NB4 (cell line): ENCODE data around the gene GALNT10.

Source experiments
- DNase-seq: peaks from one replicate; pipeline ENCODE4 v3.0.0; 2010; ENCODE audit warnings: low read depth
- H3K4me3 ChIP-seq: one replicate; pipeline ENCODE4 v1.5.1; 2011; ENCODE audit warnings: mild to moderate bottlenecking, low read depth, low read length, moderate library complexity
- CTCF ChIP-seq: IDR thresholded peaks from one replicate; pipeline ENCODE4 v1.5.1; 2012; ENCODE audit warnings: low read depth, low read length
- MAX ChIP-seq: IDR thresholded peaks from 2 replicates; pipeline ENCODE4 v1.6.1; 2011; ENCODE audit warnings: low read depth, low read length
- MYC ChIP-seq: IDR thresholded peaks from 2 replicates; pipeline ENCODE4 v1.6.1; 2011; ENCODE audit warnings: low read depth, low read length
- POLR2A ChIP-seq: IDR thresholded peaks from 2 replicates; pipeline ENCODE4 v1.6.1; 2011; ENCODE audit warnings: mild to moderate bottlenecking; ENCODE audit not compliant: insufficient read length; ENCODE audit errors: extremely low read depth

GALNT10 gene

GRCh38 chr5:154257046-154257445 is 66.5 kb downstream of the GALNT10 start:
- no peak overlapping the region for H3K4me3 ChIP-seq

GRCh38 chr5:154258531-154259217 is 68.1 kb downstream of the GALNT10 start:
- DNase-seq: no peak
- no peak overlapping the region for H3K4me3 ChIP-seq
- no peak for TF ChIP-seq MYC
- TF ChIP-seq CTCF: no peak
- TF ChIP-seq MAX: no peak
- no peak for TF ChIP-seq POLR2A

More at GRCh38 chr5:154257046-154257445, 66.5 kb downstream of the GALNT10 start:
- no peak for DNase-seq
- TF ChIP-seq MAX (no peak), MYC (no peak), CTCF (no peak), POLR2A (no peak)

DNA sequence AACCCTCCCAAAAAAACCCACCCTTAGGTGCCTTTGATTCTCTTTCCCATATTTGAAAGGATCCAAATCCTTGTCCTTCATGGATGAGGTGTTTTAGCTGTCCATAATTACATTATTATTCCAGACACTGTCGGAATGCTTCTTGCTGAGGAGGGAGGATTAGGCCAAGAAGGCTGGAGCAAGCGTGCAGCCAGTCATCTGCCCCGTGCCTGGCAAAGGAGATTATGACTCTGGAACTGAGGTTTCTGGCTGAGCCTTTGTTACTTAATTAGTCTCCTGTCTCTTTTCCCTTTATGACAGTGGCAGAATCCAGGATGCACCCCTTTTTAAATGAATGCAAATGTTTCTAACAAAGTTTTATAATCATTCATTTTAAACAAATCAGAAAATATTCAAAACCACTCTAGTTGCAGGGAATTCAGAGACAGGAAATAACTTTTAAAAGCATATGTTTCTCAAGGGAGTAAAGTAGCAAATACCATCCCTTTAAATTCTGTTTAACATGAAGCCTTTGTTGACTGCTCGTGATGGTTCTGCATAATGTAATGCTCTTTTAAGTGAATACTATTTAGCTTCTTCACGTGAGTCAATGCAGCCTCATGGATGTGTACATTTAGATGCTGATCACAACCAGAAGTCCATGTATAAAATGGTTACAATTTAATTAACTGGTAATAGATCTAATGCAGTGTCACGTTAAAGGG is 69.8 kb downstream of the GALNT10 start:
- DNase-seq: no peak
- no peak overlapping the region for H3K4me3 ChIP-seq
- TF ChIP-seq MYC (no peak), CTCF (no peak), POLR2A (no peak), MAX (no peak)

GRCh38 chr5:154262342-154262741 is 71.8 kb downstream of the GALNT10 start:
- TF ChIP-seq CTCF (no peak), MAX (no peak), MYC (no peak), POLR2A (no peak)
- no peak for DNase-seq
- H3K4me3 ChIP-seq: no peak overlapping the region

GRCh38 chr5:154264549-154265196 is 74.1 kb downstream of the GALNT10 start:
- no peak overlapping the region for H3K4me3 ChIP-seq
- DNase-seq: no peak
- TF ChIP-seq MAX (no peak), POLR2A (no peak), MYC (no peak), CTCF (no peak)
